K562 (cell line): ENCODE measurements around the gene KLHL14. TPM values are rescaled to one million over a fixed set of nuclear protein-coding genes. Genes with fewer than 3 reads are reported as not detected.
"Not testable (repeated sequence)": the region's sequence is repeated elsewhere in the genome, so short reads cannot be mapped to it uniquely, and the experiment has no call there.

Source experiments
- ATAC-seq: fragments of 200-7000 bp; cut with Tn5 transposase; 3 replicates; pipeline ENCODE4 v1.9.1; 2020; ENCODE audit warnings: moderate library complexity
- BruUV-seq: library from RNA; stranded (reverse); fragments of 400-500 nt; replicated peaks from 2 replicates; lab custom pipeline; 2021; lab: Mats Ljungman, UMichigan
- CTCF ChIA-PET: fragments of 300-600 bp; formaldehyde crosslinking; extraction: SDS; loops from one replicate; lab custom pipeline; 2021; ENCODE audit warnings: low intra/inter-chr PET ratio; lab: Yijun Ruan, JAX
- POLR2A ChIA-PET: fragments of 300-600, 350-650 bp; sonication (Branson Sonifier 250); formaldehyde crosslinking; extraction: SDS; loops from one replicate; lab custom pipeline; 2021; ENCODE audit warnings: antibody characterized with exemption, inconsistent platforms; lab: Yijun Ruan, JAX
- DNase-seq, 4 experiments: peaks; one replicate each; pipeline versions ENCODE4 v3.0.0 to v3.0.0-alpha.2; 2011 to 2018; ENCODE audit warnings: low spot score in 3 of 4, mixed read lengths in 3 of 4; ENCODE audit errors: extremely low read depth in 1 of 4
- FAIRE-seq: peaks from 2 replicates; lab custom pipeline; 2011; peaks lifted over from hg19 to GRCh38; lab: Jason Lieb, UNC
- H2AFZ ChIP-seq: 2 replicates; pipeline ENCODE4 v1.6.0; 2011; ENCODE audit warnings: low read depth, low read length, control low read depth, inconsistent platforms
- H3K27ac ChIP-seq: fragments of 200-600 bp; 3 replicates; pipeline ENCODE4 v1.8.0; 2011; ENCODE audit warnings: low read depth, mild to moderate bottlenecking, control low read depth, inconsistent platforms, low read length, moderate library complexity, mixed read lengths; ENCODE audit errors: extremely low read depth
- H3K27me3 ChIP-seq, 2 experiments: fragments of 300-600 bp in 1 of 2; 2 replicates in 1 of 2; 3 replicates in 1 of 2; pipeline versions ENCODE4 v1.6.0 to v1.8.0; 2011; ENCODE audit warnings: inconsistent platforms in 2 of 2, low read length in 2 of 2, mild to moderate bottlenecking in 1 of 2, mixed read lengths in 1 of 2, moderate library complexity in 1 of 2; ENCODE audit not compliant: control insufficient read depth in 2 of 2, insufficient read depth in 2 of 2
- H3K36me3 ChIP-seq: fragments of 300-600 bp; 3 replicates; pipeline ENCODE4 v1.8.0; 2011; ENCODE audit warnings: mild to moderate bottlenecking, low read length, inconsistent platforms; ENCODE audit not compliant: control insufficient read depth, insufficient read depth
- H3K4me1 ChIP-seq, 2 experiments: fragments of 200-600 bp in 1 of 2; replicated peaks in 1 of 2; 2 replicates in 1 of 2; 3 replicates in 1 of 2; pipeline versions ENCODE4 v1.5.1 to v1.8.0; 2011; ENCODE audit warnings: inconsistent platforms in 2 of 2, low read length in 2 of 2, mild to moderate bottlenecking in 1 of 2, mixed read lengths in 1 of 2, moderate library complexity in 1 of 2; ENCODE audit not compliant: control insufficient read depth in 2 of 2, insufficient read depth in 2 of 2
- H3K4me2 ChIP-seq: 2 replicates; pipeline ENCODE4 v1.6.1; 2011; ENCODE audit warnings: low read length, control low read depth, inconsistent platforms, mixed read lengths; ENCODE audit not compliant: insufficient read depth
- H3K4me3 ChIP-seq: fragments of 200-600 bp; sonication (generic), shearing (Covaris generic); 2 replicates; pipeline ENCODE4 v1.5.1; 2016; ENCODE audit warnings: control low read depth, inconsistent platforms
- H3K79me2 ChIP-seq: fragments of 200-600 bp; 3 replicates; pipeline ENCODE4 v1.8.0; 2011; ENCODE audit warnings: low read length, inconsistent platforms; ENCODE audit not compliant: control insufficient read depth, insufficient read depth
- H3K9ac ChIP-seq, 2 experiments: 2 replicates each; pipeline versions ENCODE4 v1.6.0 to v1.6.1; 2011; ENCODE audit warnings: low read depth in 2 of 2, low read length in 2 of 2, control low read depth in 1 of 2, inconsistent platforms in 1 of 2, mild to moderate bottlenecking in 1 of 2, mixed read lengths in 1 of 2; ENCODE audit not compliant: insufficient read depth in 1 of 2
- H3K9me1 ChIP-seq: one replicate; pipeline ENCODE4 v1.6.0; 2011; ENCODE audit warnings: inconsistent platforms, mild to moderate bottlenecking, low read length, moderate library complexity; ENCODE audit not compliant: control insufficient read depth, insufficient read depth
- H3K9me3 ChIP-seq: replicated peaks from 2 replicates; pipeline ENCODE4 v1.5.1; 2011; ENCODE audit warnings: low read depth, low read length, inconsistent platforms; ENCODE audit not compliant: control insufficient read depth, insufficient read depth
- H4K20me1 ChIP-seq: replicated peaks from 2 replicates; pipeline ENCODE4 v1.6.1; 2011; ENCODE audit warnings: low read length, inconsistent platforms, mixed read lengths; ENCODE audit not compliant: control insufficient read depth, insufficient read depth
- KAT7 ChIP-seq: sonication (generic); formaldehyde crosslinking; IDR thresholded peaks from 2 replicates; pipeline ENCODE4 v1.8.0; 2022; ENCODE audit warnings: missing genetic modification reagents, mild to moderate bottlenecking, borderline replicate concordance
- NRF1 ChIP-seq, 2 experiments: fragments of 450-650 bp; IDR thresholded peaks in 1 of 2; conservative IDR thresholded peaks in 1 of 2; 2 replicates each; pipeline ENCODE4 v1.6.1; 2014; ENCODE audit warnings: mild to moderate bottlenecking in 2 of 2
- ZFP1 ChIP-seq: fragments of 450-650 bp; formaldehyde crosslinking; IDR thresholded peaks from 2 replicates; pipeline ENCODE4 v1.4.0; 2020; ENCODE audit warnings: mild to moderate bottlenecking, mixed read lengths
- WGBS: fragments of 100-300 bp; shearing (Covaris generic); methylation state at CpG from one replicate; pipeline ENCODE4 v1.1.6; 2016; ENCODE audit warnings: low coverage, mixed read lengths; ENCODE audit not compliant: insufficient coverage; ENCODE audit errors: missing lambda C conversion rate; 5-methylcytosine and 5-hydroxymethylcytosine counted together
- in situ Hi-C: fragments of 300-500 bp; cut with MboI; formaldehyde crosslinking; loops from 4 replicates; pipeline ENCODE4 v1.15.0; 2018; ENCODE audit warnings: inconsistent platforms, mixed read lengths
- intact Hi-C: fragments of 100-400 bp; cut with micrococcal nuclease; formaldehyde crosslinking; loops from 2 replicates; pipeline ENCODE4 v1.14.2; 2022
- polyA plus RNA-seq, 8 experiments: library from polyadenylated mRNA; depleted of rRNA in 4 of 8; stranded (reverse) in 5 of 8; unstranded in 3 of 8; fragments of >200 nt; fragmentation: Nextera tagmentation in 2 of 8; fragmentation: Illumina TruSeq in 1 of 8; extraction: Ambion mirVana in 2 of 8; extraction: Trizol in 1 of 8; gene quantifications; 2 replicates each; pipeline versions ENCODE4 v1.2.1 to v1.2.3, GENCODE V29; 2011 to 2014; ENCODE audit warnings: inconsistent platforms in 1 of 8, missing spikeins in 1 of 8
- total RNA-seq, 7 experiments: library from RNA; depleted of rRNA in 6 of 7; stranded (reverse); fragments of >200 nt in 6 of 7; fragmentation: Illumina TruSeq in 2 of 7; extraction: Trizol in 2 of 7; gene quantifications; 2 replicates each; pipeline versions ENCODE4 v1.2.1 to v1.2.3, GENCODE V29; 2011 to 2021; ENCODE audit warnings: low replicate concordance in 1 of 7

Gene KLHL14
- total and polyA plus RNA-seq, 9 of the 15 experiments (the other 6 are each of a cell fraction or from before 2014, with no cell fraction given), result not detected

DNA sequence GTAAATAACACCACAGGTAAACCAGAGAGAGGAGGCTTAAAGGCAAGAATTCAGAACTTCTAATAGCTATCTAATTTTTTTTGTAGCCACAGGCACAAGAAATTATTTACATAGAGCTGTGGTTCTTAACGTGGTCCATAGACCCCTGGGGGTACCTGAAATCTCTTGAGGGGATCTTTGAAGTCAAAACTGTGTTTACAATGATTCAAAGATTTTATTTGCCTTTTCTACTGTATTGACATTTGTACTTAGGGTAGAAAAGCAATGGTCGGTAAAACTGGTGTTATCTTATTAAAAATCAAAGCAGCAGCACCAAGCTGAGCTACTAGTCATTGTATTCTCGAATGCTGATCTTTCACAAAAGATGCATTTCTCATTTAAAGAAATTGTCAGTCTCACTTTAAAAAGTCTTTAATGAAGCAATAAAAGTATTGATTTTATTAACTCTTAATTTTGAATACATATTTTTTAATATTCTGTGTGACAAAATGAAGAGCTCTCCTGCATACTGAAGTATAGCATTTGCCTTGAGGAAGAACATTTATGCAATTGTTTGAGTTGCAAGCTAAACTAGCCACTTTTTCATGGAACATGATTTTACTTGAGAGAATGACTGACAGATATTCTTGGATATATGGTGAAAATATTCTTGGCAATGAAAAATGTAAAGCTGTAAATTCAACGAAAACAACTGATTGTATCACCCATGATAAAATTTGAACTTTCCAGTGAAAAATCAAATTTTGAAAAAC, 25.6 kb upstream of the KLHL14 start:
- in situ Hi-C loops, result no loop called here

DNA sequence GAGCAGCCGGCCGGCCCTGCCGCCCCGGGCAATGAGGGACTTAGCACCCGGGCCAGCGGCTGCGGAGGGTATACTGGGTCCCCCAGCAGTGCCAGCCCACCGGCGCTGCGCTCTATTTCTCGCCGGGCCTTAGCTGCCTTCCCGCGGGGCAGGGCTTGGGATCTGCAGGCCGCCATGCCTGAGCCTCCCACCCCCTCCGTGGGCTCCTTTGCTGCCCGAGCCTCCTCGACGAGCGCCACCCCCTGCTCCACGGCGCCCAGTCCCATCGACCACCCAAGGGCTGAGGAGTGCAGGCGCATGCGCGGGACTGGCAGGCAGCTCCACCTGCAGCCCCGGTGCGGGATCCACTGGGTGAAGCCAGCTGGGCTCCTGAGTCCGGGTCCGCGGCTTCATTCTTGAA, 21.8 kb upstream of the KLHL14 start:
- peak; percentile 29 to 39; a peak in 3 of 4 replicates for TF ChIP-seq NRF1 (conservative IDR thresholded peaks at IDR 0.05 in 1 of 2, IDR thresholded peaks at IDR 0.05 in 1 of 2)
- H3K79me2 ChIP-seq, H3K27ac ChIP-seq, H3K36me3 ChIP-seq, DNase-seq, H3K27me3 ChIP-seq, ATAC-seq, BruUV-seq, POLR2A ChIA-PET, H3K9me3 ChIP-seq, intact Hi-C loops, H3K4me3 ChIP-seq, H3K9ac ChIP-seq, CTCF ChIA-PET, H3K9me1 ChIP-seq, in situ Hi-C loops, FAIRE-seq, H4K20me1 ChIP-seq, H3K4me1 ChIP-seq, H3K4me2 ChIP-seq, H2AFZ ChIP-seq: not testable (repeated sequence)
- under 1% methylated on average over 19 of the region's 31 CpGs for WGBS

More for the DNA sequence above, 25.6 kb upstream of the KLHL14 start:
- no peaks in the 10 kb centered on the region for H3K36me3 ChIP-seq
- ATAC-seq, result no peak
- H3K4me2 ChIP-seq, result no peak overlapping the region
- no peak overlapping the region for H3K4me3 ChIP-seq
- H3K27ac ChIP-seq, result no peak overlapping the region
- no peaks in the 10 kb centered on the region for H3K4me1 ChIP-seq
- no peaks in the 10 kb centered on the region for H3K27me3 ChIP-seq
- H3K9ac ChIP-seq, result no peak overlapping the region
- WGBS, result 0% methylated on average over 4 of the region's 4 CpGs
- BruUV-seq, result no TSS peak
- no peak for FAIRE-seq
- intact Hi-C loops, result no loop called here
- no peak overlapping the region for H2AFZ ChIP-seq
- no peaks in the 10 kb centered on the region for H3K9me1 ChIP-seq
- peaks cover 4% of the 10 kb centered on the region; the same call in 1 of the 2 replicates for H3K9me3 ChIP-seq
- TF ChIP-seq ZFP1 (0 out of 2 replicates have a peak, but pooled peaks have one; percentile 28), KAT7 (CRISPR knock-in tag) (no peak)
- H4K20me1 ChIP-seq, result no peaks in the 10 kb centered on the region
- CTCF ChIA-PET, result no interaction called here
- POLR2A ChIA-PET, result no interaction called here
- no peak for DNase-seq
- no peaks in the 10 kb centered on the region for H3K79me2 ChIP-seq
